Measurements from ENCODE around the gene DEUP1. TPM values are rescaled to one million over a fixed set of nuclear protein-coding genes. Genes with fewer than 3 reads are reported as not detected.

The DEUP1 gene
- total RNA-seq, 6 donors from 2014 or later: 1.0 to 3.1 TPM; not detected in 4

DNA sequence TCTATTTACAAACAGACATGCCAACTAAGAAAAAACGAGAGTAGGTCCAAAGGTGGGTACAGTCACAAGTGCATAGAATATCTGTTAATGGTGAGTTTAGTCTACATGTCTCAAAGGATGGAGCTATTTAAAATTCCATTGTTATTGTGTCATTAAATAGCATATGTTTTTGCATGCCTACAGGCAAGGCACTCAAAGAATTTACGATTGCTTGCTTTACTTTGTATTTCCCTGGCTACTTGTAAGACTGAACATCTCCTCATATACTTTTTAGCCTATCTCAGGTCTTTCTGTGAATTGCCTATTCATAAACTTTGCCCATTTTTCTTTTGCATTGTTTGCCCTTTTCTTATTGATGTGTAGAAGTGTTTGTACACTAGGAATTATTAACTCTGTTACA is 39.7 kb downstream of the DEUP1 start:
- H3K9me3 ChIP-seq: no peaks in the 10 kb centered on the region
- no peaks in the 10 kb centered on the region for H3K27me3 ChIP-seq
- DNase-seq (no peak), ATAC-seq (ENCODE audit: low FRiP score in 2 of 2) (no peak)
- H3K4me3 ChIP-seq: no peak overlapping the region
- H3K27ac ChIP-seq: no peak overlapping the region
- H3K4me1 ChIP-seq: no peaks in the 10 kb centered on the region
- H3K36me3 ChIP-seq: no peaks in the 10 kb centered on the region
- TF ChIP-seq POLR2A (IDR thresholded peaks at IDR 0.05) (no peak), EP300 (IDR thresholded peaks at IDR 0.05) (no peak), POLR2AphosphoS5 (IDR thresholded peaks at IDR 0.05) (no peak)
- TF ChIP-seq, protein P1, sequence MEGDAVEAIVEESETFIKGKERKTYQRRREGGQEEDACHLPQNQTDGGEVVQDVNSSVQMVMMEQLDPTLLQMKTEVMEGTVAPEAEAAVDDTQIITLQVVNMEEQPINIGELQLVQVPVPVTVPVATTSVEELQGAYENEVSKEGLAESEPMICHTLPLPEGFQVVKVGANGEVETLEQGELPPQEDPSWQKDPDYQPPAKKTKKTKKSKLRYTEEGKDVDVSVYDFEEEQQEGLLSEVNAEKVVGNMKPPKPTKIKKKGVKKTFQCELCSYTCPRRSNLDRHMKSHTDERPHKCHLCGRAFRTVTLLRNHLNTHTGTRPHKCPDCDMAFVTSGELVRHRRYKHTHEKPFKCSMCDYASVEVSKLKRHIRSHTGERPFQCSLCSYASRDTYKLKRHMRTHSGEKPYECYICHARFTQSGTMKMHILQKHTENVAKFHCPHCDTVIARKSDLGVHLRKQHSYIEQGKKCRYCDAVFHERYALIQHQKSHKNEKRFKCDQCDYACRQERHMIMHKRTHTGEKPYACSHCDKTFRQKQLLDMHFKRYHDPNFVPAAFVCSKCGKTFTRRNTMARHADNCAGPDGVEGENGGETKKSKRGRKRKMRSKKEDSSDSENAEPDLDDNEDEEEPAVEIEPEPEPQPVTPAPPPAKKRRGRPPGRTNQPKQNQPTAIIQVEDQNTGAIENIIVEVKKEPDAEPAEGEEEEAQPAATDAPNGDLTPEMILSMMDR (IDR thresholded peaks at IDR 0.05): no peak
- WGBS, 2 donors: 57 to 58% methylated on average over 2 of the region's 2 CpGs

DNA sequence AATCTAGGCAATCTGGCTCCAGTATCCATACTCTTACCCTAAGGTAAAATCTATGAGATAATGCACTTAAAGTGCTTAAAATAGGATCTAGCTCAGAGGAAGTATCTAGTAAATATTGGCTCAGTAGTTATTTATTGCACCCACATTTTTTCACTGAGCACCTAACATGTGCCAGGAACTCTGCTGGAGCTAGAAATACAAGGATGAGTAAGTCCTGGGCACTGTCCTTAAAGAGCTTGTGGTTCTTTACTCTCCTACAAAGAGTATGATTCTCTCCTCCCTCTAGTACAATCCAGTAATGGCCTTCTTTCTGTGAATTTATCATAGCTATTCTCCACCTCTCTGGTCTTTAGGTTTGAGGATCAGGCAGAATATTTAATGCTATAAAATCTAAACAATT is 59.2 kb downstream of the DEUP1 start:
- H3K4me3 ChIP-seq: no peak overlapping the region
- H3K9me3 ChIP-seq: no peaks in the 10 kb centered on the region
- H3K27me3 ChIP-seq: no peaks in the 10 kb centered on the region
- TF ChIP-seq POLR2A (IDR thresholded peaks at IDR 0.05): no peak
- no peak for TF ChIP-seq EP300 (IDR thresholded peaks at IDR 0.05)
- TF ChIP-seq, protein P1 (IDR thresholded peaks at IDR 0.05): no peak
- TF ChIP-seq POLR2AphosphoS5 (IDR thresholded peaks at IDR 0.05): no peak
- H3K27ac ChIP-seq: no peak overlapping the region
- H3K36me3 ChIP-seq: no peaks in the 10 kb centered on the region
- no peaks in the 10 kb centered on the region for H3K4me1 ChIP-seq
- no peak for DNase-seq
- no peak for ATAC-seq (ENCODE audit: low FRiP score in 2 of 2)

DNA sequence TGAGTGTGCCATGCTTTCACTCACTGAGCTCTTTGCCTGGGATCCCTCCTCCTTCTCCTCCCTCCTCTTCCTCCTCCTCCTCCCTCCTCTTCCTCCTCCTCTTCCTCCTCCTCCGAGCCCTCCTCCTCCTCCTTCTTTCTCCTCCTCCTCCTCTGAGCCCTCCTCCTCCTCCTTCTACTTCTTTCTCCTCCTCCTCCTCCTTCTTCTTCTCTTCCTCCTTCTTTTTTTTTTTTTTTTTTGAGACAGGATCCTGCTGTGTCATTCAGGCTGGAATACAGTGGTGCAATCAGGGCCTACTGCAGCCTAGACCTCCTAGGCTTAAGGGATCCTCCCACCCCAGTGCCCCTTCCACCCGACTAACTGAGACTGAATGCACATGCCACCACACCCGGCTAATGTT is 62.3 kb downstream of the DEUP1 start:
- DNase-seq (no peak), ATAC-seq (ENCODE audit: low FRiP score in 2 of 2) (peak in 1 of 2 donors; percentile 48)
- 72 to 92% methylated on average over 3 of the region's 3 CpGs for WGBS, 2 donors
- Histone ChIP-seq H3K9me3 (no peaks in the 10 kb centered on the region), H3K4me1 (no peaks in the 10 kb centered on the region), H3K27me3 (no peaks in the 10 kb centered on the region), H3K36me3 (no peaks in the 10 kb centered on the region), H3K27ac (no peak overlapping the region), H3K4me3 (no peak overlapping the region)
- TF ChIP-seq, protein P1 (IDR thresholded peaks at IDR 0.05): no peak
- no peak for TF ChIP-seq POLR2A (IDR thresholded peaks at IDR 0.05)
- no peak for TF ChIP-seq POLR2AphosphoS5 (IDR thresholded peaks at IDR 0.05)
- TF ChIP-seq EP300 (IDR thresholded peaks at IDR 0.05): no peak

DNA sequence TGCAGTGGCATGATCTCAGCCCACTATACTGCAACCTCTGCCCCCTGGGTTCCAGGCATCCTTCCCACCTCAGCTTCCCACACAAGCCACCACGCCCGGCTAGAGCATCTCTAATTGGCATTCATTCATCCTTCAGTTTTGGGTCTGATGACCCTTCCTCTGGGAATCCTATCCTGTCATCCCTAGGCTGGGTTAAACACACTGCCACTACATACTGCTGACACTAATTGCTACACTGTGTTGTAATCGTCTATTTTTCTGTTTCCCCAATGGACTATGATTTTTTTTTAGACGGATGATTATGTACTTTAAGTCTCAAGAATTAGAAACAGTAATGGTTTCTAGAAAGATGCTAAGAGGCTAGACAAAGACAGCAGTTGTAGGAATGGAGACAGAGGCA is 62.8 kb downstream of the DEUP1 start:
- H3K27me3 ChIP-seq: no peaks in the 10 kb centered on the region
- TF ChIP-seq, protein P1 (IDR thresholded peaks at IDR 0.05): no peak
- TF ChIP-seq EP300 (IDR thresholded peaks at IDR 0.05) (no peak), POLR2AphosphoS5 (IDR thresholded peaks at IDR 0.05) (no peak), POLR2A (IDR thresholded peaks at IDR 0.05) (no peak)
- DNase-seq (no peak), ATAC-seq (ENCODE audit: low FRiP score in 2 of 2) (peak in 1 of 2 donors; percentile 38)
- no peaks in the 10 kb centered on the region for H3K9me3 ChIP-seq
- no peaks in the 10 kb centered on the region for H3K36me3 ChIP-seq
- 47 to 48% methylated on average over 4 of the region's 4 CpGs for WGBS, 2 donors
- H3K4me1 ChIP-seq: no peaks in the 10 kb centered on the region
- H3K27ac ChIP-seq: no peak overlapping the region
- no peak overlapping the region for H3K4me3 ChIP-seq

DNA sequence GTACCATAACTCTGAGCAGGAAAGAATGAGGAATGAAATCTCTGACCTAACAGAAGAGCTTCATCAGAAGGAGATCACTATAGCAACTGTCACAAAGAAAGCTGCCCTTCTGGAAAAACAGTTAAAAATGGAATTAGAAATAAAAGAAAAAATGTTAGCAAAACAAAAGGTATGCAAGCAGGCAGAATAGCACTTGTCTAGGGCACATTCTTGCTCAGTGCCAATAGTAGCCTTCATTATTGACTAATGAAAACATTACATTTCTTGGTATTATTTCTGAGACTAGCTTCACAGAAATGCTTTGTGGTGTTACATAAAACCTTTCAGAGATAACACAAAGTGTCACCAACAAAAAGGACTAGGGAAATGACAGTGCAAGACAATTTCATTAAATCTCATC is 63.9 kb downstream of the DEUP1 start:
- H3K27ac ChIP-seq: no peak overlapping the region
- no peaks in the 10 kb centered on the region for H3K27me3 ChIP-seq
- DNase-seq (no peak), ATAC-seq (ENCODE audit: low FRiP score in 2 of 2) (no peak)
- no peaks in the 10 kb centered on the region for H3K36me3 ChIP-seq
- no peaks in the 10 kb centered on the region for H3K4me1 ChIP-seq
- TF ChIP-seq POLR2AphosphoS5 (IDR thresholded peaks at IDR 0.05): no peak
- no peak overlapping the region for H3K4me3 ChIP-seq
- H3K9me3 ChIP-seq: no peaks in the 10 kb centered on the region
